ENCODE measurements around the gene CDCA5. TPM values are rescaled to one million over a fixed set of nuclear protein-coding genes. Genes with fewer than 3 reads are reported as not detected.

CDCA5 gene
- total RNA-seq, 1 experiment from 2014 or later, result 94.8 TPM

DNA sequence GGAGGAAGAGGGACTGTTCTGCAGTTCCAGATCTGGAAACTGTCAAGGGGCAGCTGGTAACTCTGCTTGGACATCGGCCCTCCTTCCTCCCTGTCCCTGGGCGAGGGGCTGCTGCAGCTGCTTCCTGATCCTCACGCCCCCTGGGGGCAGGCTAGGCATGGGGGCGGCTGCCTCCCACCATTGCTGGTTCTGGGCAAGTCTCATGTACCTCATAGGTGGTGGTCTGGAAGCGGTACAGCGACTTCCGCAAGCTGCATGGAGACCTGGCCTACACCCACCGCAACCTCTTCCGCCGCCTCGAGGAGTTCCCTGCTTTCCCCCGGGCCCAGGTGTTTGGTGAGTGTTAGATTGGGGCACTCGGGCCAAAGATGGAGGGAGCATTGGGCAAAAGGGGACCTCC lies 51.6 kb downstream of the CDCA5 start:
- Histone ChIP-seq H2BK12ac (ENCODE audit: insufficient read length, low read depth, low read length) (no peak overlapping the region), H3K79me1 (ENCODE audit: insufficient read depth, low read depth, low read length, poor library complexity, severe bottlenecking) (no peaks in the 10 kb centered on the region), H4K20me1 (ENCODE audit: control insufficient read depth, insufficient read depth, insufficient read length) (no peaks in the 10 kb centered on the region), H2BK20ac (ENCODE audit: low read depth, low read length, poor library complexity, severe bottlenecking) (no peak overlapping the region), H3K4me2 (ENCODE audit: insufficient read depth, insufficient read length, low read length) (no peak overlapping the region), H3K23ac (ENCODE audit: insufficient read length, low read depth, low read length) (no peak overlapping the region), H3K4ac (ENCODE audit: low read depth, low read length) (no peak overlapping the region), H3K23me2 (ENCODE audit: insufficient read length, low read depth, low read length, poor library complexity, severe bottlenecking) (peaks cover 2% of the 10 kb centered on the region), H3K27ac (ENCODE audit: insufficient read length, low read depth, low read length) (no peak overlapping the region), H3K18ac (ENCODE audit: insufficient read length, low read depth, low read length) (no peak overlapping the region), H2AK5ac (ENCODE audit: insufficient read length, low read length) (no peak overlapping the region), H2BK120ac (ENCODE audit: low read depth, low read length, poor library complexity, severe bottlenecking) (no peak overlapping the region), H3K9me3 (ENCODE audit: control insufficient read depth, low read depth, low read length) (no peaks in the 10 kb centered on the region), H3K27me3 (ENCODE audit: insufficient read depth, low read length) (no peaks in the 10 kb centered on the region), H4K5ac (ENCODE audit: insufficient read length, low read depth, low read length) (no peak overlapping the region), H4K8ac (replicated peaks; ENCODE audit: insufficient read length, low read depth, low read length) (no peak overlapping the region), H3K9ac (ENCODE audit: extremely low read depth, insufficient read length, low read length) (no peak overlapping the region), H3K79me2 (ENCODE audit: insufficient read depth, low read length) (no peaks in the 10 kb centered on the region), H2AFZ (ENCODE audit: low read length) (no peak overlapping the region), H4K91ac (ENCODE audit: insufficient read length, low read depth, low read length) (no peak overlapping the region), H3T11ph (ENCODE audit: low read length) (no peak overlapping the region), H3K56ac (ENCODE audit: insufficient read length, low read depth, low read length) (no peak overlapping the region), H2BK15ac (ENCODE audit: low read depth, low read length) (no peak overlapping the region), H3K4me1 (ENCODE audit: insufficient read depth, low read length) (no peaks in the 10 kb centered on the region), H2BK5ac (ENCODE audit: insufficient read length, low read length) (no peak overlapping the region), H3K14ac (ENCODE audit: insufficient read depth, low read length) (no peak overlapping the region)
- H3K27me3 Mint-ChIP-seq (ENCODE audit: low read depth), result no peaks in the 10 kb centered on the region
- peaks cover 0 to 16% (median 4%) of the 10 kb centered on the region in 3 experiments; a peak in 3 of 7 replicates for H3K36me3 Mint-ChIP-seq (ENCODE audit: insufficient read depth in 1 of 3, low read depth in 3 of 3)
- peaks cover 5 to 6% of the 10 kb centered on the region in 2 experiments for H3K4me1 Mint-ChIP-seq
- H3K9me3 Mint-ChIP-seq, result no peaks in the 10 kb centered on the region
- H3K4me3 Mint-ChIP-seq, result no peak overlapping the region
- TF ChIP-seq, protein P1, sequence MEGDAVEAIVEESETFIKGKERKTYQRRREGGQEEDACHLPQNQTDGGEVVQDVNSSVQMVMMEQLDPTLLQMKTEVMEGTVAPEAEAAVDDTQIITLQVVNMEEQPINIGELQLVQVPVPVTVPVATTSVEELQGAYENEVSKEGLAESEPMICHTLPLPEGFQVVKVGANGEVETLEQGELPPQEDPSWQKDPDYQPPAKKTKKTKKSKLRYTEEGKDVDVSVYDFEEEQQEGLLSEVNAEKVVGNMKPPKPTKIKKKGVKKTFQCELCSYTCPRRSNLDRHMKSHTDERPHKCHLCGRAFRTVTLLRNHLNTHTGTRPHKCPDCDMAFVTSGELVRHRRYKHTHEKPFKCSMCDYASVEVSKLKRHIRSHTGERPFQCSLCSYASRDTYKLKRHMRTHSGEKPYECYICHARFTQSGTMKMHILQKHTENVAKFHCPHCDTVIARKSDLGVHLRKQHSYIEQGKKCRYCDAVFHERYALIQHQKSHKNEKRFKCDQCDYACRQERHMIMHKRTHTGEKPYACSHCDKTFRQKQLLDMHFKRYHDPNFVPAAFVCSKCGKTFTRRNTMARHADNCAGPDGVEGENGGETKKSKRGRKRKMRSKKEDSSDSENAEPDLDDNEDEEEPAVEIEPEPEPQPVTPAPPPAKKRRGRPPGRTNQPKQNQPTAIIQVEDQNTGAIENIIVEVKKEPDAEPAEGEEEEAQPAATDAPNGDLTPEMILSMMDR (conservative IDR thresholded peaks at IDR 0.05), result no peak; the same call in 2 of the 3 replicates
- peak; percentile 46 for DNase-seq
- H3K27ac Mint-ChIP-seq, result no peak overlapping the region; a peak in 1 of 7 replicates
- no CpG with 5 or more reads among the region's 13 CpGs for WGBS (ENCODE audit: extremely low coverage, insufficient read length, low lambda C conversion rate)

Small RNAs within 50 kb of the gene (microRNA-seq; reads per million reads assigned to microRNA genes)
- not detected for gene MIR6751 (ENCODE audit: borderline microRNAs expressed)

Other genes starting within 250 kb of the CDCA5 start
- gene CDC42BPG, start 239.4 kb downstream of the CDCA5 start, total RNA-seq (2021), result 24.2 and 24.9 TPM in 2 replicates
- 29.1 and 31.0 TPM in 2 replicates for gene EHD1, start 205.4 kb downstream of the CDCA5 start, total RNA-seq (2021)
- 21.3 and 22.1 TPM in 2 replicates for gene ATG2A, start 166.8 kb downstream of the CDCA5 start, total RNA-seq (2021)
- gene PPP2R5B, start 159.4 kb downstream of the CDCA5 start, total RNA-seq (2021), result 5.0 and 6.3 TPM in 2 replicates
- 1.3 and 2.1 TPM in 2 replicates for gene GPHA2, start 148.1 kb downstream of the CDCA5 start, total RNA-seq (2021)
- not detected in 2 replicates for gene MAJIN, start 111.9 kb downstream of the CDCA5 start, total RNA-seq (2021)
- 0.72 and 1.0 TPM in 2 replicates for gene BATF2, start 87.1 kb downstream of the CDCA5 start, total RNA-seq (2021)
- 200 and 203 TPM in 2 replicates for gene ARL2, start 69.9 kb downstream of the CDCA5 start, total RNA-seq (2021)
- 24.3 and 25.7 TPM in 2 replicates for gene SNX15, start 56.6 kb downstream of the CDCA5 start, total RNA-seq (2021)
- 20.7 and 21.9 TPM in 2 replicates for gene SAC3D1, start 42.8 kb downstream of the CDCA5 start, total RNA-seq (2021)
- 1.0 and 1.2 TPM in 2 replicates for gene NAALADL1, start 25.5 kb downstream of the CDCA5 start, total RNA-seq (2021)
- gene ZFPL1, start 182 bp upstream of the CDCA5 start, total RNA-seq (2021), result 24.2 and 26.7 TPM in 2 replicates
- gene VPS51, start 12.2 kb upstream of the CDCA5 start, total RNA-seq (2021), result 94.7 and 98.5 TPM in 2 replicates
- 74.8 and 76.1 TPM in 2 replicates for gene TM7SF2, start 27.8 kb upstream of the CDCA5 start, total RNA-seq (2021)
- 18.3 and 19.0 TPM in 2 replicates for gene ZNHIT2, start 33.7 kb upstream of the CDCA5 start, total RNA-seq (2021)
- 898 and 954 TPM in 2 replicates for gene FAU, start 38.1 kb upstream of the CDCA5 start, total RNA-seq (2021)
- gene MRPL49, start 38.3 kb upstream of the CDCA5 start, total RNA-seq (2021), result 66.7 and 73.4 TPM in 2 replicates
- 31.3 and 31.6 TPM in 2 replicates for gene SYVN1, start 50.5 kb upstream of the CDCA5 start, total RNA-seq (2021)
- gene SPDYC, start 86.2 kb upstream of the CDCA5 start, total RNA-seq (2021), result 0.44 and 0.61 TPM in 2 replicates
- 175 and 178 TPM in 2 replicates for gene CAPN1, start 97.9 kb upstream of the CDCA5 start, total RNA-seq (2021)
- 37.7 and 41.5 TPM in 2 replicates for gene POLA2, start 177.9 kb upstream of the CDCA5 start, total RNA-seq (2021)
- 10.9 and 11.9 TPM in 2 replicates for gene CDC42EP2, start 230.8 kb upstream of the CDCA5 start, total RNA-seq (2021)
- 75.3 and 81.4 TPM in 2 replicates for gene DPF2, start 249.8 kb upstream of the CDCA5 start, total RNA-seq (2021)

Data from H9 (cell line).